Activated CD4-positive, alpha-beta T cell treated with anti-CD3 and anti-CD28 coated beads, Interleukin-2, Interleukin-6, amounts not matched to agents 100 ng/mL and 50 ng/mL, durations not matched to agents 16 hours and 8 hours (primary cell): ENCODE results near the gene NEGR1.
"Not testable (repeated sequence)": the region's sequence is repeated elsewhere in the genome, so short reads cannot be mapped to it uniquely, and the experiment has no call there.

ENCODE experiments used
- DNase-seq: peaks from one replicate; pipeline ENCODE4 v3.0.0-alpha.2; 2020

The NEGR1 gene

DNA sequence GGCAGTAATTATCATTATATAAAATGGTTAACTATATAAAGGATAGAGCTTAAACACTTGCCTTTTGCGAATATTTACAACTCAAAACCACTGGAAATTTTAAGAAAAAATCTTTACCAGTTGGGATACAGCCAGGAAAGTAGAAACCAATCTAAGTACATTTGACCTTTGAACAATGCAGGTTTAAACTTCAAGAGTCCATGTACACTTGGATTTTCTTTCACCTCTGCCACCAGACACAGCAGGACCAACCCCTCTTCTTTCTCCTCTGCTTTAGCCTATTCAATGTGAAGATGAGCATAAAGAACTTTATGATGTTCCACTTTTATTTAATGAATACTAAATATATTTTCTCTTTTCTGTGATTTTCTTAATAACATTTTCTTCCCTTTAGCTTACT, 361.1 kb downstream of the NEGR1 start:
- no peak for DNase-seq

DNA sequence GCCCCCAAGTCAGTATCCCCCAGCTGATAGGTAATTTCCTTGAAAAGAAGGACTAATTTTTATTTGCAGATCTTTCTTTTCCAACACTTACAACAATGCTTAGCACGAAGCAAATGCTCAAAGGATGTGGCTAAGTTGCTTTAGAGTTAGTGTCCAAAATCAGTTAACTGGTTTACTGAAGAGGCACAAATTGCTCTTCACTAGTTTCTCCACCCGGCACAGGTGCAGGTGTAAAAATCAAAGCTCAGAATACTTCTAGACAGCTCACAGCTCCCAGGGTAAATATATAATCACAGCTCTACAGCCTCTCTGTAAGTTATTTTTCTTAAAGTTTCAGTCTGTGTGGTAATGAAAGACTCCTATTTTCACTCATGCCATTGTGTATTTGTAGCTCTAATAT, 361.8 kb downstream of the NEGR1 start:
- no peak for DNase-seq

DNA sequence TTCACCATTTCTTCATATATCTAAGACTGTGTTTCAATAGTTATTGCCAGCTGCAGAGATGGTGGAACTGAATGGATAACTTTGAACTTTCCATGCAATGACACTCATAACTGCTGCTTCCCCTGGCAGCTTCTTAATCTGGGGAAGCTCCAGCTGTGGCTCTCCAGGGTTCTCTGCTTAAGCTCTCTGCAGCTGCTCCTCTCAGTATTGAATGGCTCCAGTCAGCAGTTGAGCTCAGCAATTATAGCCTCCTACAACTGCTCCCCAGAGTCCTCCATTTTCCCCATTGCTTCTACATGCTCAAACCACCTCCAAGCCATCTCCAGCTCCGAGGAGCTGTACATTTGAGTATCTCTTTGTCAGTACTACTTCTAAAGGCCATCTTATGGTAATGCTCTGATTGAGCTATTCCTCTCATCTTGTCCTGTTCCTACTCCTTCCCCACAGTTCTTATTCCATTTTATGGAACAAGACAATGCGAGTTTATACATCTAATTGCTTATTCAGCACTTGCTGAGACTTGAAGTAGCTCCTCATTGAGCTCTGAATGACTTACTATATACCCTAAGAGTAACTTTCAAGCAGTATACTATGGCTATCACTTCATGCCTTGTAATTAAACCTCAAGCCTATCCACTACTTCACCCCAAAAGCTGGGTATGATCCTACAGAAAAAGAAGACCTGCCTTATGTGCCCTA, 362.4 kb downstream of the NEGR1 start:
- no peak for DNase-seq

DNA sequence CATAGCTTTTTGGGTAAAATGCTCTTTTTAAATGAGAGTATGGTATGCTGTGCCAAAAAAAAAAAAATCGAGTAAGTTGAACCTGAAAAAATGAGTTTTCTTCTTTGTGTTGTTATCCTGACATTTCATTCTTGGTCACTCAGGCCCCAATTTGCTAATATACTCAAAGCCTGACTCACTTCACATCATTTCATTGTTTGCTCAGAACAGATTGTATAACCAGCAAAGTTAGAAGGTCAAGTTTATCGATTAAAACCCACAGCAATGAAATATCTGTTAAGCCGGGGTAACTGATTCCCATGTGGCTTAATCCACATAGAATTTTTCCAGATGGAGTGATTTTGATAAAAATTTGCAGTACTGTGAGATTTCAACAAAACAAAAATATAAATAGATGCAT, 363.7 kb downstream of the NEGR1 start:
- no peak for DNase-seq

DNA sequence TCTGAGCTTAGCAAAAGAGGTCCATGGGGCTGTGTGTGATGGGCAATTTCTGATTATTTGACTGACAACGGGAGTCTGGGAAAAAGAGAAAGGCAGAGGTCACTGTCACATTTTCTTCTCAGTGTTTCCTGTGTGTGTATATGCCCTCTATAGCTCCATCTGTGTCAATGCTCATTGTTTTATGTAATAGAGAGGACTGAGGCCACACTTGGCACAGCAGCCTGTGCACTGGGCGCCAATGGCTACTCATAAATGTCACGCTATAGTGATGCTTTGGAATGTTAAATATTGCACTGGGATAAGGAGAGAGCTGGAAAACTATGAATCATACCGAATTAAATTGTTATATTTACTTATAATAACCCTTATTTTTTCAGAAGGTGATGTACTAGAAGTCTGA, 365.4 kb downstream of the NEGR1 start:
- DNase-seq = no peak

DNA sequence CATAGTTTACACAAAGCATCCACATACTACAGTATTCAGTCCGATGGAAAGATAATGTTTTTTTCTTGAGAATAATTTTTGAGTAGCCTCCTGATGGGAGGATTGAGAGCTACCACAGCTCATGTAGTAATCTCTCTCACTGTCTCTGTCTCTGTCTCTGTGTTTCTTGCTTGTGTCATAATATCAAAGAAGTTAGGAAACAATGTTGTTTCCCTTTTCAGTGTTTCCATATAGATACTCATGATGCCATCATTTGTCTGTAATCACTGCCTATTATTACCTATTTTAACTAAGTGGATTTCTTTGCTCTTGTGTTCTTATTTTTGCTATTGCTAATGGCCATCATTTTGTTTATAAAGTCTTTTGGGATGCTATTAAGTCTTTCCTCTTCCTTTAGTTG, 367.7 kb downstream of the NEGR1 start:
- no peak for DNase-seq

DNA sequence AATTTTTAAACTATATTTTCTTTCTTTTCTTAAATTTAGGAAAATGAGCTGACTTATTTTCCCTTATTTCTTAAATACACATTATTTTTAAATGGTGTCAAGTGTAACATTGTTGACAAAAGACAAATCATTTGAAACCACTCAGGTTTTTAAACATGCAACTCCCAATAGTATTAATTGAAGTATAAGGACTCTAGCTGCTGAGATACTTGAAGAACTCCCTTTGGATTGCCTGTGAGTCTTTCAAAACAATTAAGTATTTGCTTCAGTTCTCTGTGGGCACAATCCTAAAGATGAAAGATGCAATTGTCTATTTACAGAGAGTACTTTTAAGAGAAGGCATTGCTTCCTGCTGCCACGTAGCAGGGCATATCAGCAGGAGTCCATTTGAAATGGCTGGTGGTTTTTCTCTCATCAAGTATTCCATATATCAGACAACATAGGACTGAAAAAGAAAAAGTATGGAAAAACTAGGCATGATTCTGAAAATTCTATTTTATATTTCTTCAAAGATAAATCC, 373.4 kb downstream of the NEGR1 start:
- DNase-seq = no peak

DNA sequence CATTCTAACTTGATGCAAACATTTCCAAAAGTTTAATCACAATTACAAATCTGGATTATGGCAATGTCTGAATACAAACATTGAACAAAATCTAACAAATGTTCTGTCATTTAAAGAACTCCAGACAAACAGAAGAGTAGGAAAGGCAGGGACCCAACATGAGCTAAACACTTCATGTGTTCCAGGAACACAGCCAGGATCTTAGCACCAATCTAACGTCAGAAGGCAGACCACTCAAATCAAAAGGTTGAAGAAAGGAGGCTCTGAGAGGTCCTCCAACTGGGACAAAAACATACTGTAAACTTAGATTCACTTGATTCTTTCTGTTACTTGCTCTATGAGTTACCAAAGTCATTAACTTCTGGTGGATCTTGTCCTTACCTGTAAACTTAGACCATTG, 374.0 kb downstream of the NEGR1 start:
- DNase-seq = no peak

DNA sequence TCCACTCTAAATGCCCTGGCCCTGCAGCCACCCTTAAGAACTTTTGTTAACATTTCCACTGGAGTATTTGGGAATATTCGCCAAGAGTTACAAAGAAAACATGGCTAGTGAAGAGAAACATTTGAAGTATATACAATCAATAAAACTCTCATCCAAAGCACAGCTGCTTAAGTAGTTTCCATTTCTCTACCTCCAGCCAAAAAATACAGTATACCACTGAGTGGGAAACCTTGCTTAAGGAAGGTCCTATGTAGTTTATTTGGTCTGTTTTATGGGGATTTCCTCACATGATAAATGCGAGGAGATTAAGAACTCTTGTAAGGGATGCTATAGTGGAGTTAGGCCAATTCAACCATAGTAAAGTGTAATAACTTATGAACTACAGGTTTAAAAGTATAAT, 382.5 kb downstream of the NEGR1 start:
- no peak for DNase-seq

DNA sequence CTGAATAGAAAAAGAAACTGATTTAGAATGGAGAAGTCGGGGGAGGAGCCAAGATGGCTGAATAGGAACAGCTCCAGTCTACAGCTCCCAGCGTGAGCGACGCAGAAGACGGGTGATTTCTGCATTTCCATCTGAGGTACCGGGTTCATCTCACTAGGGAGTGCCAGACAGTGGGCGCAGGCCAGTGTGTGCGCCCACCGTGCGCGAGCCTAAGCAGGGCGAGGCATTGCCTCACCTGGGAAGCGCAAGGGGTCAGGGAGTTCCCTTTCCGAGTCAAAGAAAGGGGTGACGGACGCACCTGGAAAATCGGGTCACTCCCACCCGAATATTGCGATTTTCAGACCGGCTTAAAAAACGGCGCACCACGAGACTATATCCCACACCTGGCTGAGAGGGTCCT, 394.2 kb downstream of the NEGR1 start:
- not testable (repeated sequence) for DNase-seq

DNA sequence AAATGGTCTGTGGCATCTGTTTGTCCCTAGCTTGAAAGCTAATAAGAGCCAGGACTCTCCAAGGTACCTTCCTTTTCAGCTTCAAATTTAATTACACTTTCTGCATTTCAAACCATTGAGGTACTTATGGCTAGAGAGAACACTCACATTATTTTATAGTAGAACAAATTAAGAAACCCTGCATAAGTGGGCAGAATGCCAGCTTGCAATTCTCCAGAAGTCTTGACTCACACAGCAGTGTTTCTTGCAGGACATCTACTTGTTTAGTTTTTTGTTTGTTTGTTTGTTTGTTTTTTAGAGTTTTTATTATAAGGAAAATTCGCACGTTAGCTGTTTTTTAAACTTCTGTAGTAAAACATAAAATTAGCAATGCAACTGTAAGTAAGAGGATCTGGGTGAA, 397.2 kb downstream of the NEGR1 start:
- no peak for DNase-seq

DNA sequence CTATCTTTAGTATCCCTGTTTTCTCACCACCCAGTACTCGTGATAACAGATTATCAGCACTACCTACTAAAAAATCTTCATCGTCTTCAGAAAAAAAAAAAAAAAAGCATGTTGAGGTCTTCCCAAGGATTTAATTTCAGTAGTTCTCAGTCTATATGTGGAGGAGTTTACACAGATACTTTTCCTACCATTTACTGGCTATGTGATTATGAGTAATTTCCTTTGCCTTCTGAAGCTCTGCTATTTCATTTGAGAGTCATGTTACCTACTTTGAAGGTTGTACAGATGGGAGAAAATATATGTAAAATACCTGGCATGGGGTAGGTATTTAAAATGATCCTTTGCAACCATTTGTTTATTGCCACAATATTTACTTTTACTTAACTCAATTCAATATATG, 399.7 kb downstream of the NEGR1 start:
- no peak for DNase-seq

DNA sequence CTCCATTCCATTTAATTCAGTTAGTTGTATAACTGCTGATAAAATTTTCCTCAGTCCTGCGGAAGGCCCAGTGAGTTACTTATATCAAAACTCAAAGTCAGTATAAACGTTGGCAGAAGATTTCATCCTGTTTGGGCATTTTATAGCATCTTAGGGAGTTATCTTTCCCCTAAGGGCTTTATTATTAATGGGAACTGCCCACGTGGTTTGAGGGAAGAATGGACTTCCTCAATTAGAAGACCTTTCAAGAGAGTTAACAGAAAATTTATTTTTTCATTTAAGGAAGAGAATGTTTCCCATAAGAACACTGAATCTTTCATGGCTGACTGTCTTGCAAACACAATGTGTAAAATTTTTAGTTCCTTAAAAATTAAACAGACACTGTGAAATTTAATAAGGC, 400.1 kb downstream of the NEGR1 start:
- no peak for DNase-seq

DNA sequence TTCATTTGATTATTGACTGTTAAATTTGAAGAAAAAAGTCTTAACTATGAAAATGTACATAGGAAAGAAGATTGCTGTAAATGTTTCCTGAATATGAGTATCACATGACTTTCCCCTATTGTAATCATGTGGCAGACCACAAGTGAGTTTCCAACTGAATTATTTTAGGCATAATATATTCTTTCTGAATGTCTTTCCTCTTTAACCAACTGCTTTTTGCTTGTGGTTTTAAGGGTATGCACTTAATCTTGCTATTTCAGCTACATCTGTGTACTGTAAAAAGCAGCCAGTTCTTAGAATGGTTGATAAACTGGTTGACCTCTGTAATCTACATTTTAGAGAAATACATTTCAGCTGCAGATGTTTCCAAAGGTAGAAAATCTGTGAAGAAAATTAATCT, 400.7 kb downstream of the NEGR1 start:
- DNase-seq = no peak

DNA sequence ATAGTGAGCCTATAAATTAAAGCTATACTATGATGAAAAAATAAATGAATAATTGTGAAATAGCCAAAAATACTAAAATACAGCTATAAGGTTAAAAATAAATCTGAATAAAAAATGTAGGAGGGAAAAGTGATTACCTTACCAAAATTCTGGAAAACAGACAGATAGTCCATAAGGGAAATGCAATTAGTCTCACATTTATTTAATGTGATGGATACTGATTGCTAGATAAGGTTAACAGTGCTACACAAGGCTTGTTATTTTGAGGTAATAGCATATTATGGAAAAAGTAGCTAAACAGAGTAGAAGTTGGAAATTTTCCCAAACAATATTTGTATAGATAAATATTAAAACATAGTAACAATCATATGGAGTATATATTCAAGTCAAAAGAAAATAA, 413.0 kb downstream of the NEGR1 start:
- DNase-seq = no peak

DNA sequence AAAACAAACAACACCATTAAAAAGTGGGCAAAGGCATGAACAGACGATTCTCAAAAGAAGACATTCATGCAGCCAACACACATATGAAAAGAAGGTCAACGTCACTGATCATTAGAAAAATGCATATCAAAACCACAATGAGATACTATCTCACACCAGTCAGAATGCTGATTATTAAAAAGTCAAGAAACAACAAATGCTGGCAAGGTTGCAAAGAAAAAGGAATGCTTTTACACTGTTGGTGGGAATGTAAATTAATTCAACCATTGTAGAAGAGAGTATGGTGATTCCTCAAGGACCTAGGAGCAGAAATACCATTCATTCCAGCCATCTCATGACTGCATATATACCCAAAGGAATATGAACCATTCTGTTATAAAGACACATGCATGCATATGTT, 419.6 kb downstream of the NEGR1 start:
- no peak for DNase-seq

DNA sequence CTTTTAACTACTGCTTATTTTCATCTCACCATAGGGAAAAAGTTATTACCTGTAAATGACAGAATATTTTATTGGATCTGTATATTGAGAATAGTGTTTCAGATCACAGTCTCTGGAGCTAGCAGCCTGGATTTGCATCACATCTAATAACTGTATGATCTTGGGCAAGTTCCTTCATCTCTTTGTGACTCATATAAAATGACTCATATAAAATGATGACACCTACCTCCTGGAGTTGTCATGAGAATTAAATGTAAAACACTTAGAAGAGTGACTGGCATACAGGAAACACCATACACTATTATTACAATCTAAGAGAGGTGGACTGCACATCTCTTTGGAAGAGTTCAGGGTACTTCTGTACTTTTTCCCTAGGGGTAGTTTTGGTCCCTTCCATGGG, 421.3 kb downstream of the NEGR1 start:
- DNase-seq = no peak

DNA sequence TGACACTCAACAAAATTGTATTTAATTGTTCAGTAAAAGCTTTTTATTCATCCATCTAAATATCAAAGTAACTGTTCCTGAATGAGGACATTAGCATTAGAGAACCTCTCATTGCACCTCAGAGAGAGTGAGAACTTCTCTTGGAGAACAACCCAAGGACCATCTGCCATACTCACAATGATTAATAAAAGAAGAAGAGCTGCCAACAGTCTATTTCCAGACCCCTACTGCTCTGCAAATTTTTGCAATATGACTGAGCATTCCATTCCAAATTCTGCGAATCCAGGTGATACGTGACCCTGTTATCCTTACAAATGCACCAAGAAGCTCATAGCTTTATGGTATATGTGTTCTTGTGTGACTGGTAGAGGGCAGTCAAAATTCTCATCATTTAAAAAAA, 422.5 kb downstream of the NEGR1 start:
- DNase-seq = no peak

DNA sequence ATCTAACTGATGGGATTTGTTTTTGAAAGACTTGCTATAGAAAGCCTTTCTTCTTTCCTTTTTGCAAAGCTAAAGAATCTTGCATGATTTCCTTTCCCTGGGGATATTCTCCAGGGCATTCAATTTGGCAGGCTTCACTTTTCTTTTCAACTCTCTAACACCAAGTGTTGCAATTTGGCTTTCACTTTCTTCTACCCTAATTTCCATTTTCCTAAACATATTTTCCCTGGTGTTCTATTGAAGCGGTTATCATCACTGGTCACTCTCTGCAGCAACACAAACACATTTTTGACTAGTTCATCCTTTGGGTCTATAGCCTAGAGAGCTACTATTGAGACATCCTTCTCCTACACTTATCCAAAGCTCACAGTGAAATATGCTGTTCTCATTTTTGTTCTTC, 424.5 kb downstream of the NEGR1 start:
- no peak for DNase-seq

DNA sequence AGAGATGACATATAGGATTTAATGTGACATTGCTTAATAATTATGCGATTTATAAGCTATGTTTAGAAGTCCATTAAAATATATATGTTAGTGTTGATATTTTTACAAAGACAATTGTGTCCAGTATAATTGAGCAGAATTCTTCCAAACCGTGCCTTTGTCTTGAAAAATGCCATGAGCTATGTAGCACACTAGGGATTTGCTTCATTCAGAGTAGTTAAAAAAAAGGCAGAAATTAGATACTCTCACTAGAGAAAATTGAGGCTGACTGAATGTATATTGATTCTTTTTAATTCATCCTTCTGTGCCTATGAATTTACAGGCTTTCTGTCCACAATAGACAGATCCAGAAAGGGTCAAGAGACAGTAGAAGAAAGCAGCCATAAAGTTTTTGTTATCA, 429.0 kb downstream of the NEGR1 start:
- DNase-seq = no peak

DNA sequence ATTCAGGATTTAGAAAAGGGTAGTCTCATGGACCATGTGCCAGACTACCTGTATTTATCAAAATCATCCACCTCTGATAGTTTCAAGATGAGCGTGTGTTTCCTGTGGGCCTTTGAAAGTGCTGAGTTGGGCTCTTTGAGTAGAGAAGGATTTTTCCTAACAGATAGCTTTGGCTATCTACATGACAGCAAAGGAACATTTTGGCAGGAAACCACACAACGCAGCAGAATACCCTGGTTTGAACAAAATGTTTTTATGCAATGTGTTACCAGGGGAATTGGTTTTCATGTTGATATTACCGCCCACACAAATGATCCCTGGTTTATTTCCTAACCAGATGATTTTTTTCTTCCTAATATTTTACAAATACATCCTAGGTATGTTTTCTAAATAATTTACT, 431.4 kb downstream of the NEGR1 start:
- peak; percentile 0 for DNase-seq

DNA sequence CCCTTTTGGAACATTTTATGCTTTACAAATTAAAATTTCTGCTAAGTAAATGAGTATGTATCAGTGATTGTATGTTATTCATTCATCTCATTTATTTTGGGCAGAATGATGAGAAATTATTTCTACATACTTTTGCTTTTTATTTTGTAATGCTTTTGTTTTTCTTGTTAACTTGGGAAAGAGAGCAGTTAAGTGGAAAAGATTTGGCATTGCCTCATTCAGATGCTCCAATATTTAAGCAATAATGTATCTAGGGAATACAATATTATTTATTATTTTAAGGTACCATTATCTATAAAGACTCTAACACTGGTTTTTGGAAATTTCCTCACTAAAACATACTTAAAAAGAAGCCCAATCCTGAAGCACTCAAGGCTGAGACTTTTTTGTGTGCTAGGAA, 431.8 kb downstream of the NEGR1 start:
- DNase-seq = no peak

DNA sequence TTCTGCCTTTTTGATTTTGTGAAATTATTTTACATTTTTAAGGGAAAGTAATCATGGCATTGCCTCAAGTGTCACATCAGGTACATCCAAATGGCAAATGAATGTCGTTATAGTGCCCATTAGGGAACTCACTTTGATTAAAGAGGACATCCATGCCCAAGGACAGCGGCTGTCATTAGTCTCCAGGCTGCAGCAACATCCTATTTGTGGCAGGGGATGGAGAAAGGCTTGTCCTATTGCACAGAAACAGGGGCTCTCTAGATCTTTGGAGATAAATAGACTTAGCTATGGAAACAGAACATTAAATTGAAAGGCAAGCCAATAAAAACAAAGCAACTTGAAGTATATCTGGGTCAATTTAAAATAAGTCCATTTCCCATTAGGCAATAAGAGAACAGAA, 439.3 kb downstream of the NEGR1 start:
- no peak for DNase-seq

DNA sequence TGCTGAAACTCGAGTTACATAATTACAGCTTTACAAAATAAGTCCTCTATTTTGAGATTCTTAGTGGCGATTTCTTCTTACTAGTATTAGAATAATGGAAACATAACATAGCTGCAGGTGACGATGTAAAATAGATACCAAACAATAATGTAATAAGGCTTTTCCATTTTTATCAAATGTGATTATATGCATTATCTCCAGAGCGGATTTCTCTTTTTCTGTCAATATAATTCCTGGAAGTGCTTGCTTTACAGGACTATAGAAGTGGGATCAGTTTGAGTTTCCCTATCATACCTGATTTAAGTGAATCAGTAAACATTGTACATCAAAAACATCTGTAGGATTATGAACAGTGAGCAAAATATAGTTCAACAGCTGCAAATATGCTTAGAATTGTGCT, 442.5 kb downstream of the NEGR1 start:
- DNase-seq = no peak

DNA sequence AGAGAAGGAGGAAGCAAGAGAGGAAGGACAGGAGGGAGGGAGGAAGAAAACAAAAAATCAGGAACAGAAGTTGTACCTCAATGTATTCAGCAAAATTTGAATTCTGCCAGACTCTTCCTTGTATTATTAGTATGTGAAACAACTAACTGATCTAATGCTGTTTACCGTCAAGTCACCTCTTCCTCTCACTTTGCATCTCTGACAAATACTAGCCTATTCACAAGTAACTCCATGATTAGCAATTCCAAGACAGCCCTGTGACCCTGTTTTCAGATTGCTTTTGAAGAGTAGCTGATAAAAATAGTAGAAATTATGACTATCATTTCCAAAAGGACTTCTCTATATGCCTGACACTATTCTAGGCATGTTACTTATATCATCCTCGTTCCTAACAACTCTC, 445.4 kb downstream of the NEGR1 start:
- DNase-seq = no peak

DNA sequence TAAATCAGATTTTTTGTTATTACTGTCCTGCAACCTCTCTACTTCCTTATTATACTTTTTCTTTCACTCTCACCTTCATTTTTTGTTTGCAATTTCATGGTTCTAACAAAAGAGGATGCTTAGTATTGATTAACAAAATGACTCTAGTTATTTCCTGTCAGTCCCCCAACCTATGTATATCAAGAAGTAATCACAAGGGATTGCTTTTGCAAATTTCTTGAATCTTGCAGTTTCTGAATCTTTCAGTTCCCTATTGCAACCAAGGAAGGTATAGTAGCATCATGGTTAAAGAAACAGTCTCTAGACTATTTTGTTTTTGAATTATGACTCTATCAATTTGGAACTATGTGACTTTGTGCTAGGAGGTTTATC, 446.9 kb downstream of the NEGR1 start:
- no peak for DNase-seq
